WTC11 (cell line): Measurements from ENCODE around the gene CACNB1. TPM values are rescaled to one million over a fixed set of nuclear protein-coding genes. Genes with fewer than 3 reads are reported as not detected.

Experiments used
- ATAC-seq: fragments of 200-7000 bp; cut with Tn5 transposase; 2 replicates; pipeline ENCODE4 v1.10.0; 2021; ENCODE audit warnings: mild to moderate bottlenecking, moderate library complexity
- CTCF ChIA-PET: fragments of 300-600 bp; sonication (Branson Sonifier 250); formaldehyde crosslinking; loops from one replicate; lab custom pipeline; 2021; ENCODE audit warnings: antibody characterized with exemption; lab: Charles Lee
- POLR2A ChIA-PET: fragments of 350-600 bp; sonication (Branson Sonifier 250); formaldehyde crosslinking; loops from one replicate; lab custom pipeline; 2021; ENCODE audit warnings: antibody characterized with exemption; lab: Charles Lee
- DNase-seq: peaks from one replicate; pipeline ENCODE4 v3.0.0; 2021; ENCODE audit warnings: low spot score
- H3K27ac Mint-ChIP-seq: 2 replicates; pipeline ENCODE4 v1.8.0; 2021; ENCODE audit warnings: mixed read lengths
- H3K27me3 Mint-ChIP-seq: 2 replicates; pipeline ENCODE4 v1.8.0; 2021; ENCODE audit warnings: low read depth, mild to moderate bottlenecking, moderate library complexity, mixed read lengths
- H3K36me3 Mint-ChIP-seq: 2 replicates; pipeline ENCODE4 v1.8.0; 2021; ENCODE audit warnings: mixed read lengths
- H3K4me1 Mint-ChIP-seq: 2 replicates; pipeline ENCODE4 v1.8.0; 2022; ENCODE audit warnings: mixed read lengths
- H3K4me3 Mint-ChIP-seq: 2 replicates; pipeline ENCODE4 v1.8.0; 2021; ENCODE audit warnings: mild to moderate bottlenecking, moderate library complexity, mixed read lengths
- H3K9me3 Mint-ChIP-seq: 2 replicates; pipeline ENCODE4 v1.8.0; 2021; ENCODE audit warnings: mixed read lengths
- ATF1 ChIP-seq: sonication (generic); formaldehyde crosslinking; IDR thresholded peaks from 2 replicates; pipeline ENCODE4 v1.8.1; 2023; ENCODE audit warnings: mild to moderate bottlenecking, moderate library complexity, missing genetic modification reagents
- ATF6 ChIP-seq: sonication (generic); formaldehyde crosslinking; IDR thresholded peaks from 2 replicates; pipeline ENCODE4 v1.8.1; 2023; ENCODE audit warnings: mild to moderate bottlenecking, missing genetic modification reagents
- ERG ChIP-seq: fragments of 250-450 bp; sonication (Bioruptor Pico); IDR thresholded peaks from 2 replicates; pipeline ENCODE4 v1.8.0; 2021; ENCODE audit warnings: mild to moderate bottlenecking
- FOXJ3 ChIP-seq: sonication (generic); formaldehyde crosslinking; IDR thresholded peaks from 2 replicates; pipeline ENCODE4 v1.9.0; 2021; ENCODE audit warnings: missing genetic modification reagents, mild to moderate bottlenecking, borderline replicate concordance
- JUN ChIP-seq: sonication (generic); formaldehyde crosslinking; IDR thresholded peaks from 2 replicates; pipeline ENCODE4 v1.8.0; 2023; ENCODE audit warnings: mild to moderate bottlenecking, missing genetic modification reagents
- KAT7 ChIP-seq: sonication (generic); formaldehyde crosslinking; IDR thresholded peaks from 2 replicates; pipeline ENCODE4 v1.8.1; 2023; ENCODE audit warnings: missing genetic modification reagents, mild to moderate bottlenecking, borderline replicate concordance
- NR1H2 ChIP-seq: sonication (generic); formaldehyde crosslinking; IDR thresholded peaks from 2 replicates; pipeline ENCODE4 v1.9.0; 2021; ENCODE audit warnings: mild to moderate bottlenecking, moderate library complexity, missing genetic modification reagents
- RORB ChIP-seq: fragments of 250-450 bp; sonication (Bioruptor Pico); IDR thresholded peaks from 2 replicates; pipeline ENCODE4 v1.9.0; 2021; ENCODE audit warnings: mild to moderate bottlenecking
- USF1 ChIP-seq: sonication (generic); formaldehyde crosslinking; IDR thresholded peaks from 2 replicates; pipeline ENCODE4 v1.8.0; 2022; ENCODE audit warnings: mild to moderate bottlenecking, missing genetic modification reagents
- USF2 ChIP-seq: sonication (generic); formaldehyde crosslinking; IDR thresholded peaks from 2 replicates; pipeline ENCODE4 v1.8.1; 2023; ENCODE audit warnings: mild to moderate bottlenecking, missing genetic modification reagents, moderate library complexity
- ZNF138 ChIP-seq: sonication (generic); formaldehyde crosslinking; conservative IDR thresholded peaks from 2 replicates; pipeline ENCODE4 v1.8.1; 2022; ENCODE audit warnings: mild to moderate bottlenecking, moderate library complexity, missing genetic modification reagents
- ZNF263 ChIP-seq: sonication (generic); formaldehyde crosslinking; IDR thresholded peaks from 2 replicates; pipeline ENCODE4 v1.8.1; 2022; ENCODE audit warnings: low read depth, mild to moderate bottlenecking, moderate library complexity, missing genetic modification reagents
- ZNF396 ChIP-seq: fragments of 250-450 bp; sonication (Bioruptor Pico); IDR thresholded peaks from 2 replicates; pipeline ENCODE4 v1.8.0; 2021; ENCODE audit warnings: mild to moderate bottlenecking, moderate library complexity, borderline replicate concordance
- ZNF416 ChIP-seq: fragments of 250-450 bp; sonication (Bioruptor Pico); IDR thresholded peaks from 2 replicates; pipeline ENCODE4 v1.9.0; 2021; ENCODE audit warnings: mild to moderate bottlenecking, inconsistent platforms
- ZNF425 ChIP-seq: fragments of 250-450 bp; sonication (Bioruptor Pico); conservative IDR thresholded peaks from 2 replicates; pipeline ENCODE4 v1.9.0; 2021; ENCODE audit warnings: mild to moderate bottlenecking
- ZNF512 ChIP-seq: sonication (generic); formaldehyde crosslinking; IDR thresholded peaks from 2 replicates; pipeline ENCODE4 v1.8.1; 2022; ENCODE audit warnings: missing genetic modification reagents, borderline replicate concordance
- ZNF671 ChIP-seq: fragments of 250-450 bp; sonication (Bioruptor Pico); IDR thresholded peaks from 2 replicates; pipeline ENCODE4 v1.8.0; 2021; ENCODE audit warnings: mild to moderate bottlenecking
- total RNA-seq: library from RNA; stranded (reverse); gene quantifications from 3 replicates; pipeline ENCODE4 v1.2.3, GENCODE V29; 2021
- TF ChIP-seq, protein P1 (sequence below): sonication (generic); formaldehyde crosslinking; IDR thresholded peaks from 2 replicates; pipeline ENCODE4 v1.8.1; 2023; ENCODE audit warnings: mild to moderate bottlenecking, missing genetic modification reagents, borderline replicate concordance
- TF ChIP-seq, protein P2 (sequence below): fragments of 250-450 bp; sonication (Bioruptor Pico); IDR thresholded peaks from 2 replicates; pipeline ENCODE4 v2.1.2; 2022; ENCODE audit warnings: mild to moderate bottlenecking, moderate library complexity
- TF ChIP-seq, protein P3 (sequence below): fragments of 250-450 bp; sonication (Bioruptor Pico); IDR thresholded peaks from 2 replicates; pipeline ENCODE4 v1.9.0; 2021; ENCODE audit warnings: mild to moderate bottlenecking

The CACNB1 gene
- total RNA-seq, 1 experiment from 2014 or later = 17.0 TPM

- H3K4me1 Mint-ChIP-seq = peaks cover 38% of the 10 kb centered on the region
- H3K4me3 Mint-ChIP-seq = no peak overlapping the region
- ChIA-PET CTCF (interaction anchor here (0.7 to 15.9 kb wide), 9 partner anchors 11 to 59 kb away, joined by 3 to 626 read pairs (median 3); partner anchors contain the start of genes RPL19 and STAC2), POLR2A (no interaction called here)
- no peaks in the 10 kb centered on the region for H3K9me3 Mint-ChIP-seq
- peaks cover 27% of the 10 kb centered on the region for H3K27me3 Mint-ChIP-seq
- DNase-seq (no peak), ATAC-seq (no peak)
- H3K36me3 Mint-ChIP-seq = no peaks in the 10 kb centered on the region
- no peak overlapping the region for H3K27ac Mint-ChIP-seq
- TF ChIP-seq ZNF425 (no peak), ZNF263 (CRISPR knock-in tag) (no peak), ZNF512 (CRISPR knock-in tag) (no peak), ZNF671 (CRISPR knock-in tag) (no peak), ZNF138 (CRISPR knock-in tag) (no peak), ZNF396 (CRISPR knock-in tag) (no peak), USF2 (CRISPR knock-in tag) (no peak), NR1H2 (CRISPR knock-in tag) (no peak), USF1 (no peak), ATF6 (CRISPR knock-in tag) (no peak), ERG (no peak), KAT7 (CRISPR knock-in tag) (no peak), ATF1 (no peak), ZNF416 (CRISPR knock-in tag) (no peak), RORB (no peak), JUN (CRISPR knock-in tag) (no peak), FOXJ3 (CRISPR knock-in tag) (no peak)
- TF ChIP-seq, protein P1, sequence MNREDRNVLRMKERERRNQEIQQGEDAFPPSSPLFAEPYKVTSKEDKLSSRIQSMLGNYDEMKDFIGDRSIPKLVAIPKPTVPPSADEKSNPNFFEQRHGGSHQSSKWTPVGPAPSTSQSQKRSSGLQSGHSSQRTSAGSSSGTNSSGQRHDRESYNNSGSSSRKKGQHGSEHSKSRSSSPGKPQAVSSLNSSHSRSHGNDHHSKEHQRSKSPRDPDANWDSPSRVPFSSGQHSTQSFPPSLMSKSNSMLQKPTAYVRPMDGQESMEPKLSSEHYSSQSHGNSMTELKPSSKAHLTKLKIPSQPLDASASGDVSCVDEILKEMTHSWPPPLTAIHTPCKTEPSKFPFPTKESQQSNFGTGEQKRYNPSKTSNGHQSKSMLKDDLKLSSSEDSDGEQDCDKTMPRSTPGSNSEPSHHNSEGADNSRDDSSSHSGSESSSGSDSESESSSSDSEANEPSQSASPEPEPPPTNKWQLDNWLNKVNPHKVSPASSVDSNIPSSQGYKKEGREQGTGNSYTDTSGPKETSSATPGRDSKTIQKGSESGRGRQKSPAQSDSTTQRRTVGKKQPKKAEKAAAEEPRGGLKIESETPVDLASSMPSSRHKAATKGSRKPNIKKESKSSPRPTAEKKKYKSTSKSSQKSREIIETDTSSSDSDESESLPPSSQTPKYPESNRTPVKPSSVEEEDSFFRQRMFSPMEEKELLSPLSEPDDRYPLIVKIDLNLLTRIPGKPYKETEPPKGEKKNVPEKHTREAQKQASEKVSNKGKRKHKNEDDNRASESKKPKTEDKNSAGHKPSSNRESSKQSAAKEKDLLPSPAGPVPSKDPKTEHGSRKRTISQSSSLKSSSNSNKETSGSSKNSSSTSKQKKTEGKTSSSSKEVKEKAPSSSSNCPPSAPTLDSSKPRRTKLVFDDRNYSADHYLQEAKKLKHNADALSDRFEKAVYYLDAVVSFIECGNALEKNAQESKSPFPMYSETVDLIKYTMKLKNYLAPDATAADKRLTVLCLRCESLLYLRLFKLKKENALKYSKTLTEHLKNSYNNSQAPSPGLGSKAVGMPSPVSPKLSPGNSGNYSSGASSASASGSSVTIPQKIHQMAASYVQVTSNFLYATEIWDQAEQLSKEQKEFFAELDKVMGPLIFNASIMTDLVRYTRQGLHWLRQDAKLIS = no peak
- TF ChIP-seq, protein P2, sequence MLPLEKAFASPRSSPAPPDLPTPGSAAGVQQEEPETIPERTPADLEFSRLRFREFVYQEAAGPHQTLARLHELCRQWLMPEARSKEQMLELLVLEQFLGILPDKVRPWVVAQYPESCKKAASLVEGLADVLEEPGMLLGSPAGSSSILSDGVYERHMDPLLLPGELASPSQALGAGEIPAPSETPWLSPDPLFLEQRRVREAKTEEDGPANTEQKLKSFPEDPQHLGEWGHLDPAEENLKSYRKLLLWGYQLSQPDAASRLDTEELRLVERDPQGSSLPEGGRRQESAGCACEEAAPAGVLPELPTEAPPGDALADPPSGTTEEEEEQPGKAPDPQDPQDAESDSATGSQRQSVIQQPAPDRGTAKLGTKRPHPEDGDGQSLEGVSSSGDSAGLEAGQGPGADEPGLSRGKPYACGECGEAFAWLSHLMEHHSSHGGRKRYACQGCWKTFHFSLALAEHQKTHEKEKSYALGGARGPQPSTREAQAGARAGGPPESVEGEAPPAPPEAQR (CRISPR knock-in tag) = no peak
- TF ChIP-seq, protein P3, sequence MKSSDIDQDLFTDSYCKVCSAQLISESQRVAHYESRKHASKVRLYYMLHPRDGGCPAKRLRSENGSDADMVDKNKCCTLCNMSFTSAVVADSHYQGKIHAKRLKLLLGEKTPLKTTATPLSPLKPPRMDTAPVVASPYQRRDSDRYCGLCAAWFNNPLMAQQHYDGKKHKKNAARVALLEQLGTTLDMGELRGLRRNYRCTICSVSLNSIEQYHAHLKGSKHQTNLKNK (CRISPR knock-in tag) = no peak
Measured at GRCh38 chr17:39212195-39212810, 14.8 kb upstream of the CACNB1 start.
